ENCODE results near the gene CRYZL1. TPM values are rescaled to one million over a fixed set of nuclear protein-coding genes. Genes with fewer than 3 reads are reported as not detected.

Gene CRYZL1
- total and polyA plus RNA-seq, 4 donors: 37.4 to 63.3 (median 51.0) TPM

DNA sequence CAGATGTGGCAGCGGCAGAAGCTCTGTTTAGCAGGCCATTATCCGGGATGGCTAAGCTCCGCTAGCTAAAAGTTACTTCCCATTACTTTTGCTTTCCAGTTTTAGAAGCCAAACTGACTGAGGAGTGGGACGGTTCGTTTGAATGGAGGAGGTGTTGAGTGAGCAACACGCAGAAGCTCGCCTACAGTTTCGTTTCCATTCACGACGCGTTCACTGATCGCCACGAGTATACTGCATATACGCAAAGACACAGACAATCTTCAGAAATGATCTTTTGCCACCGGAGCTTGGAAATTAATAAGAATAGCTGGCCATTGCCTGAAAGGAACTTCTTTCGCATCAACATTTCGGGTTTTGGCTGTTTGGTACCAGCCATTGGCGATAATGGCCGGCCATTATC, 84.1 kb downstream of the CRYZL1 start:
- 95% methylated on average over 13 of the region's 19 CpGs for WGBS (ENCODE audit: insufficient coverage)
- Histone ChIP-seq H3K4me3 (ENCODE audit: low read depth, low read length) (no peak overlapping the region), H3K4me1 (ENCODE audit: control insufficient read depth, insufficient read depth, low read length) (no peaks in the 10 kb centered on the region), H3K27me3 (ENCODE audit: control insufficient read depth, insufficient read depth, low read length) (no peaks in the 10 kb centered on the region), H3K36me3 (ENCODE audit: control insufficient read depth, insufficient read depth, low read length) (peaks cover 43% of the 10 kb centered on the region), H3K27ac (ENCODE audit: low read depth, low read length) (no peak overlapping the region), H3K9me3 (ENCODE audit: control insufficient read depth, insufficient read depth, low read length) (no peaks in the 10 kb centered on the region)
- no peak for DNase-seq (ENCODE audit: low read depth in 4 of 6, low spot score in 6 of 6)

DNA sequence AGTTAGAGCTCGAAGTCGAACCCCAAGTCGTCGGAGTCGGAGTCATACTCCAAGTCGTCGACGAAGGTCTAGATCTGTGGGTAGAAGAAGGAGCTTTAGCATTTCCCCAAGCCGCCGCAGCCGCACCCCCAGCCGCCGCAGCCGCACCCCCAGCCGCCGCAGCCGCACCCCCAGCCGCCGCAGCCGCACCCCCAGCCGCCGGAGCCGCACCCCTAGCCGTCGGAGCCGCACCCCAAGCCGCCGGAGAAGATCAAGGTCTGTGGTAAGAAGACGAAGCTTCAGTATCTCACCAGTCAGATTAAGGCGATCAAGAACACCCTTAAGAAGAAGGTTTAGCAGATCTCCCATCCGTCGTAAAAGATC, 86.6 kb downstream of the CRYZL1 start:
- H3K4me1 ChIP-seq (ENCODE audit: control insufficient read depth, insufficient read depth, low read length): no peaks in the 10 kb centered on the region
- H3K36me3 ChIP-seq (ENCODE audit: control insufficient read depth, insufficient read depth, low read length): peaks cover 64% of the 10 kb centered on the region
- DNase-seq (ENCODE audit: low read depth in 4 of 6, low spot score in 6 of 6): no peak
- 98% methylated on average over 21 of the region's 32 CpGs for WGBS (ENCODE audit: insufficient coverage)
- H3K9me3 ChIP-seq (ENCODE audit: control insufficient read depth, insufficient read depth, low read length): no peaks in the 10 kb centered on the region
- no peaks in the 10 kb centered on the region for H3K27me3 ChIP-seq (ENCODE audit: control insufficient read depth, insufficient read depth, low read length)
- no peak overlapping the region for H3K27ac ChIP-seq (ENCODE audit: low read depth, low read length)
- no peak overlapping the region for H3K4me3 ChIP-seq (ENCODE audit: low read depth, low read length)

DNA sequence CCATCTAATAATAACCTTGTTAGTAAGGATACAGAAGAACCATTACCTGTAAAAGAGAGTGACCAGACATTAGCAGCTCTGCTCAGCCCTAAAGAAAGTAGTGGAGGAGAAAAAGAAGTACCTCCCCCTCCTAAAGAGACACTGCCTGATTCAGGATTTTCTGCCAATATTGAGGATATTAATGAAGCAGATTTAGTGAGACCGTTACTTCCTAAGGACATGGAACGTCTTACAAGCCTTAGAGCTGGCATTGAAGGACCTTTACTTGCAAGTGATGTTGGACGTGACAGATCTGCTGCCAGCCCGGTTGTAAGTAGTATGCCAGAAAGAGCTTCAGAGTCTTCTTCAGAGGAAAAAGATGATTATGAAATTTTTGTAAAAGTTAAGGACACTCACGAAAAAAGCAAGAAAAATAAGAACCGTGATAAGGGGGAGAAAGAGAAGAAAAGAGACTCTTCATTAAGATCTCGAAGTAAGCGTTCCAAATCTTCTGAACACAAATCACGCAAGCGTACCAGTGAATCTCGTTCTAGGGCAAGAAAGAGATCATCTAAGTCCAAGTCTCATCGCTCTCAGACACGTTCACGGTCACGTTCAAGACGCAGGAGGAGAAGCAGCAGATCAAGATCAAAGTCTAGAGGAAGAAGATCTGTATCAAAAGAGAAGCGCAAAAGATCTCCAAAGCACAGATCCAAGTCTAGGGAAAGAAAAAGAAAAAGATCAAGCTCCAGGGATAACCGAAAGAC, 87.1 kb downstream of the CRYZL1 start:
- no peaks in the 10 kb centered on the region for H3K9me3 ChIP-seq (ENCODE audit: control insufficient read depth, insufficient read depth, low read length)
- WGBS (ENCODE audit: insufficient coverage): over 99% methylated on average over 18 of the region's 18 CpGs

DNA sequence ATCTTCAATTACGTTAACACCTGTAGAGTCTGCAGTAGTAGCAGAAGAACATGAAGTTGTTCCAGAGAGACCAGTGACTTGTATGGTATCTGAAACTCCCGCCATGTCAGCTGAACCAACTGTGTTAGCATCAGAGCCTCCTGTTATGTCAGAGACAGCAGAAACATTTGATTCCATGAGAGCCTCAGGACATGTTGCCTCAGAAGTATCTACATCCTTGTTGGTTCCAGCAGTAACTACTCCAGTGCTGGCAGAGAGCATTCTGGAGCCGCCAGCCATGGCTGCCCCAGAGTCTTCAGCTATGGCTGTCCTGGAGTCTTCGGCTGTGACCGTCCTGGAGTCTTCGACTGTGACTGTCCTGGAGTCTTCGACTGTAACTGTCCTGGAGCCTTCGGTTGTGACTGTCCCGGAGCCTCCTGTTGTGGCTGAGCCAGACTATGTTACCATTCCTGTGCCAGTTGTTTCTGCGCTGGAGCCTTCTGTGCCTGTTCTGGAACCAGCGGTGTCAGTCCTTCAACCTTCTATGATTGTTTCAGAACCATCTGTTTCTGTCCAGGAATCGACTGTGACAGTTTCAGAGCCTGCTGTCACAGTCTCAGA, 88.4 kb downstream of the CRYZL1 start:
- H3K4me1 ChIP-seq (ENCODE audit: control insufficient read depth, insufficient read depth, low read length): no peaks in the 10 kb centered on the region
- H3K4me3 ChIP-seq (ENCODE audit: low read depth, low read length): no peak overlapping the region
- no peaks in the 10 kb centered on the region for H3K27me3 ChIP-seq (ENCODE audit: control insufficient read depth, insufficient read depth, low read length)
- H3K36me3 ChIP-seq (ENCODE audit: control insufficient read depth, insufficient read depth, low read length): peaks cover 64% of the 10 kb centered on the region
- H3K27ac ChIP-seq (ENCODE audit: low read depth, low read length): no peak overlapping the region
- 98% methylated on average over 12 of the region's 12 CpGs for WGBS (ENCODE audit: insufficient coverage)
- DNase-seq (ENCODE audit: low read depth in 4 of 6, low spot score in 6 of 6): no peak
- no peaks in the 10 kb centered on the region for H3K9me3 ChIP-seq (ENCODE audit: control insufficient read depth, insufficient read depth, low read length)

More for the DNA sequence above, 87.1 kb downstream of the CRYZL1 start:
- H3K27me3 ChIP-seq (ENCODE audit: control insufficient read depth, insufficient read depth, low read length): no peaks in the 10 kb centered on the region
- no peak for DNase-seq (ENCODE audit: low read depth in 4 of 6, low spot score in 6 of 6)
- H3K27ac ChIP-seq (ENCODE audit: low read depth, low read length): no peak overlapping the region
- no peaks in the 10 kb centered on the region for H3K4me1 ChIP-seq (ENCODE audit: control insufficient read depth, insufficient read depth, low read length)
- H3K36me3 ChIP-seq (ENCODE audit: control insufficient read depth, insufficient read depth, low read length): peaks cover 62% of the 10 kb centered on the region
- no peak overlapping the region for H3K4me3 ChIP-seq (ENCODE audit: low read depth, low read length)

DNA sequence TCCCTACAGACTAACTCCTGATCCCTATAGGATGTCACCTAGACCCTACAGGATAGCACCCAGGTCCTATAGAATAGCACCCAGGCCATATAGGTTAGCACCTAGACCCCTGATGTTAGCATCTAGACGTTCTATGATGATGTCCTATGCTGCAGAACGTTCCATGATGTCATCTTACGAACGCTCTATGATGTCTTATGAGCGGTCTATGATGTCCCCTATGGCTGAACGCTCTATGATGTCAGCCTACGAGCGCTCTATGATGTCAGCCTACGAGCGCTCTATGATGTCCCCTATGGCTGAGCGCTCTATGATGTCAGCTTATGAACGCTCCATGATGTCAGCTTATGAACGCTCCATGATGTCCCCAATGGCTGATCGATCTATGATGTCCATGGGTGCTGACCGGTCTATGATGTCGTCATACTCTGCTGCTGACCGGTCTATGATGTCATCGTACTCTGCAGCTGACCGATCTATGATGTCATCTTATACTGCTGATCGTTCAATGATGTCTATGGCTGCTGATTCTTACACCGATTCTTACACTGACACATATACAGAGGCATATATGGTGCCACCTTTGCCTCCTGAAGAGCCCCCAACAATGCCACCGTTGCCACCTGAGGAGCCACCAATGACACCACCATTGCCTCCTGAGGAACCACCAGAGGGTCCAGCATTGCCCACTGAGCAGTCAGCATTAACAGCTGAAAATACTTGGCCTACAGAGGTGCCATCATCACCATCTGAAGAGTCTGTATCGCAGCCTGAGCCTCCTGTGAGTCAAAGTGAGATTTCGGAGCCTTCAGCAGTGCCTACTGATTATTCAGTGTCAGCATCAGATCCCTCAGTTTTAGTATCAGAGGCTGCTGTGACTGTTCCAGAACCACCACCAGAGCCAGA, 89.2 kb downstream of the CRYZL1 start:
- Histone ChIP-seq H3K27ac (ENCODE audit: low read depth, low read length) (no peak overlapping the region), H3K36me3 (ENCODE audit: control insufficient read depth, insufficient read depth, low read length) (peaks cover 62% of the 10 kb centered on the region), H3K4me3 (ENCODE audit: low read depth, low read length) (no peak overlapping the region), H3K9me3 (ENCODE audit: control insufficient read depth, insufficient read depth, low read length) (no peaks in the 10 kb centered on the region), H3K27me3 (ENCODE audit: control insufficient read depth, insufficient read depth, low read length) (no peaks in the 10 kb centered on the region), H3K4me1 (ENCODE audit: control insufficient read depth, insufficient read depth, low read length) (no peaks in the 10 kb centered on the region)
- no peak for DNase-seq (ENCODE audit: low read depth in 4 of 6, low spot score in 6 of 6)
- WGBS (ENCODE audit: insufficient coverage): 98% methylated on average over 24 of the region's 24 CpGs

DNA sequence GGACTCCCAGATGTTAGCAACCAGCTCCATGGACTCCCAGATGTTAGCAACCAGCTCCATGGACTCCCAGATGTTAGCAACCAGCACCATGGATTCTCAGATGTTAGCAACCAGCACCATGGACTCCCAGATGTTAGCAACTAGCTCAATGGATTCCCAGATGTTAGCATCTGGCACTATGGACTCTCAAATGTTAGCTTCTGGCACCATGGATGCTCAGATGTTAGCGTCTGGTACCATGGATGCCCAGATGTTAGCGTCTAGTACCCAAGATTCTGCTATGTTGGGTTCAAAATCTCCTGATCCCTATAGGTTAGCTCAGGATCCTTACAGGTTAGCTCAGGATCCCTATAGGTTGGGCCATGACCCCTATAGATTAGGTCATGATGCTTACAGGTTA, 89.9 kb downstream of the CRYZL1 start:
- H3K9me3 ChIP-seq (ENCODE audit: control insufficient read depth, insufficient read depth, low read length): no peaks in the 10 kb centered on the region
- 93% methylated on average over 2 of the region's 2 CpGs for WGBS (ENCODE audit: insufficient coverage)
- H3K4me1 ChIP-seq (ENCODE audit: control insufficient read depth, insufficient read depth, low read length): no peaks in the 10 kb centered on the region
- DNase-seq (ENCODE audit: low read depth in 4 of 6, low spot score in 6 of 6): no peak
- H3K36me3 ChIP-seq (ENCODE audit: control insufficient read depth, insufficient read depth, low read length): peaks cover 64% of the 10 kb centered on the region
- H3K4me3 ChIP-seq (ENCODE audit: low read depth, low read length): no peak overlapping the region
- no peaks in the 10 kb centered on the region for H3K27me3 ChIP-seq (ENCODE audit: control insufficient read depth, insufficient read depth, low read length)
- H3K27ac ChIP-seq (ENCODE audit: low read depth, low read length): no peak overlapping the region

DNA sequence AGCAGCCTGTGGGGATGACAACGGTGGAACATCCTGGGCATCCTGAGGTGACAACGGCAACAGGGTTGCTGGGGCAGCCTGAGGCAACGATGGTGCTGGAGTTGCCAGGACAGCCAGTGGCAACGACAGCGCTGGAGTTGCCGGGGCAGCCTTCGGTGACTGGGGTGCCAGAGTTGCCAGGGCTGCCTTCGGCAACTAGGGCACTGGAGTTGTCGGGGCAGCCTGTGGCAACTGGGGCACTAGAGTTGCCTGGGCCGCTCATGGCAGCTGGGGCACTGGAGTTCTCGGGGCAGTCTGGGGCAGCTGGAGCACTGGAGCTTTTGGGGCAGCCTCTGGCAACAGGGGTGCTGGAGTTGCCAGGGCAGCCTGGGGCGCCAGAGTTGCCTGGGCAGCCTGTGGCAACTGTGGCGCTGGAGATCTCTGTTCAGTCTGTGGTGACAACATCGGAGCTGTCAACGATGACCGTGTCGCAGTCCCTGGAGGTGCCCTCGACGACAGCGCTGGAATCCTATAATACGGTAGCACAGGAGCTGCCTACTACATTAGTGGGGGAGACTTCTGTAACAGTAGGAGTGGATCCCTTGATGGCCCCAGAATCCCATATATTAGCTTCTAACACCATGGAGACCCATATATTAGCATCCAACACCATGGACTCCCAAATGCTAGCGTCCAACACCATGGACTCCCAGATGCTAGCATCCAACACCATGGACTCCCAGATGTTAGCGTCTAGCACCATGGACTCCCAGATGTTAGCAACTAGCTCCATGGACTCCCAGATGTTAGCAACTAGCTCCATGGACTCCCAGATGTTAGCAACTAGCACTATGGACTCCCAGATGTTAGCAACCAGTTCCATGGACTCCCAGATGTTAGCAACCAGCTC, 90.5 kb downstream of the CRYZL1 start:
- DNase-seq (ENCODE audit: low read depth in 4 of 6, low spot score in 6 of 6): no peak
- Histone ChIP-seq H3K36me3 (ENCODE audit: control insufficient read depth, insufficient read depth, low read length) (peaks cover 65% of the 10 kb centered on the region), H3K9me3 (ENCODE audit: control insufficient read depth, insufficient read depth, low read length) (no peaks in the 10 kb centered on the region), H3K4me1 (ENCODE audit: control insufficient read depth, insufficient read depth, low read length) (no peaks in the 10 kb centered on the region), H3K4me3 (ENCODE audit: low read depth, low read length) (no peak overlapping the region), H3K27me3 (ENCODE audit: control insufficient read depth, insufficient read depth, low read length) (no peaks in the 10 kb centered on the region), H3K27ac (ENCODE audit: low read depth, low read length) (no peak overlapping the region)
- WGBS (ENCODE audit: insufficient coverage): 98% methylated on average over 19 of the region's 23 CpGs

DNA sequence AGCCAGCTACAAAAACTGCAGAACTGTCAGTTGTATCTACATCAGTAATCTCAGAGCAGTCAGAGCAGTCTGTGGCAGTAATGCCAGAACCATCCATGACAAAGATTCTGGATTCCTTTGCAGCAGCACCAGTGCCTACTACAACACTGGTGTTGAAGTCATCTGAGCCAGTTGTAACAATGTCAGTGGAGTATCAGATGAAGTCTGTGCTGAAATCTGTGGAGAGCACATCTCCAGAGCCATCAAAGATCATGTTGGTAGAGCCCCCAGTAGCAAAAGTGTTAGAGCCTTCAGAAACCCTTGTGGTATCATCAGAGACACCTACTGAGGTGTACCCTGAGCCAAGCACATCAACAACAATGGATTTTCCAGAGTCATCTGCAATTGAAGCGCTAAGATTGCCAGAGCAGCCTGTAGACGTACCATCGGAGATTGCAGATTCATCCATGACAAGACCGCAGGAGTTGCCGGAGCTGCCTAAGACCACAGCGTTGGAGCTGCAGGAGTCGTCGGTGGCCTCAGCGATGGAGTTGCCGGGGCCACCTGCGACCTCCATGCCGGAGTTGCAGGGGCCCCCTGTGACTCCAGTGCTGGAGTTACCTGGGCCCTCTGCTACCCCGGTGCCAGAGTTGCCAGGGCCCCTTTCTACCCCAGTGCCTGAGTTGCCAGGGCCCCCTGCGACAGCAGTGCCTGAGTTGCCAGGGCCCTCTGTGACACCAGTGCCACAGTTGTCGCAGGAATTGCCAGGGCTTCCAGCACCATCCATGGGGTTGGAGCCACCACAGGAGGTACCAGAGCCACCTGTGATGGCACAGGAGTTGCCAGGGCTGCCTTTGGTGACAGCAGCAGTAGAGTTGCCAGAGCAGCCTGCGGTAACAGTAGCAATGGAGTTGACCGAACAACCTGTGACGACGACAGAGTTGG, 91.4 kb downstream of the CRYZL1 start:
- H3K36me3 ChIP-seq (ENCODE audit: control insufficient read depth, insufficient read depth, low read length): peaks cover 64% of the 10 kb centered on the region
- no peak overlapping the region for H3K4me3 ChIP-seq (ENCODE audit: low read depth, low read length)
- no peaks in the 10 kb centered on the region for H3K27me3 ChIP-seq (ENCODE audit: control insufficient read depth, insufficient read depth, low read length)
- H3K27ac ChIP-seq (ENCODE audit: low read depth, low read length): no peak overlapping the region
- no peak for DNase-seq (ENCODE audit: low read depth in 4 of 6, low spot score in 6 of 6)
- H3K9me3 ChIP-seq (ENCODE audit: control insufficient read depth, insufficient read depth, low read length): no peaks in the 10 kb centered on the region
- no peaks in the 10 kb centered on the region for H3K4me1 ChIP-seq (ENCODE audit: control insufficient read depth, insufficient read depth, low read length)
- 98% methylated on average over 19 of the region's 19 CpGs for WGBS (ENCODE audit: insufficient coverage)
